Liver (tissue), 9 donors: ENCODE measurements around the gene DAGLA. TPM values are rescaled to one million over a fixed set of nuclear protein-coding genes. Genes with fewer than 3 reads are reported as not detected.

Experiments used
- DNase-seq: peaks from one replicate; pipeline ENCODE4 v3.0.0-alpha.2; 2017; ENCODE audit warnings: low spot score
- H3K27ac ChIP-seq, 2 donors: one replicate each; pipeline ENCODE4 v1.7.0; 2013; ENCODE audit warnings: inconsistent platforms in 2 of 2, low read length in 2 of 2, control low read depth in 1 of 2, low read depth in 1 of 2, mild to moderate bottlenecking in 1 of 2
- H3K27me3 ChIP-seq, 4 donors: one replicate each; pipeline versions ENCODE4 v1.6.1 to v1.7.0; 2013; ENCODE audit warnings: low read length in 3 of 4, inconsistent platforms in 1 of 4, mild to moderate bottlenecking in 1 of 4, moderate library complexity in 1 of 4; ENCODE audit not compliant: control insufficient read depth in 4 of 4, insufficient read depth in 4 of 4
- H3K36me3 ChIP-seq, 4 donors: one replicate each; pipeline versions ENCODE4 v1.6.1 to v1.7.0; 2013; ENCODE audit warnings: low read length in 3 of 4, mild to moderate bottlenecking in 3 of 4, low read depth in 1 of 4, moderate library complexity in 1 of 4; ENCODE audit not compliant: control insufficient read depth in 4 of 4, insufficient read depth in 3 of 4
- H3K4me1 ChIP-seq, 4 donors: one replicate each; pipeline versions ENCODE4 v1.6.1 to v1.7.0; 2013; ENCODE audit warnings: low read length in 3 of 4, mild to moderate bottlenecking in 3 of 4, moderate library complexity in 1 of 4; ENCODE audit not compliant: control insufficient read depth in 4 of 4, insufficient read depth in 4 of 4
- H3K4me3 ChIP-seq, 3 donors: one replicate each; pipeline versions ENCODE4 v1.6.1 to v1.7.0; 2013; ENCODE audit warnings: low read length in 3 of 3, control low read depth in 1 of 3, low read depth in 1 of 3, mild to moderate bottlenecking in 1 of 3
- H3K9ac ChIP-seq, 2 donors: one replicate each; pipeline ENCODE4 v1.7.0; 2013; ENCODE audit warnings: low read length in 2 of 2, mild to moderate bottlenecking in 2 of 2, moderate library complexity in 2 of 2, control low read depth in 1 of 2, low read depth in 1 of 2
- H3K9me3 ChIP-seq, 4 donors: one replicate each; pipeline versions ENCODE4 v1.6.1 to v1.7.0; 2013; ENCODE audit warnings: low read length in 3 of 4; ENCODE audit not compliant: control insufficient read depth in 4 of 4
- FOXA2 ChIP-seq: IDR thresholded peaks from 2 replicates; pipeline ENCODE4 v1.6.1; 2016; ENCODE audit warnings: antibody characterized with exemption
- GABPA ChIP-seq, 2 donors: IDR thresholded peaks in 1 of 2; conservative IDR thresholded peaks in 1 of 2; 2 replicates each; pipeline ENCODE4 v1.6.1; 2016; ENCODE audit warnings: antibody characterized with exemption in 2 of 2, mild to moderate bottlenecking in 1 of 2, moderate library complexity in 1 of 2
- HNF4A ChIP-seq, 2 donors: conservative IDR thresholded peaks; 2 replicates each; pipeline ENCODE4 v1.6.1; 2016; ENCODE audit warnings: antibody characterized with exemption in 2 of 2, mild to moderate bottlenecking in 2 of 2
- HNF4G ChIP-seq: IDR thresholded peaks from 2 replicates; pipeline ENCODE4 v1.6.1; 2016; ENCODE audit warnings: antibody characterized with exemption
- NR2F2 ChIP-seq: IDR thresholded peaks from 2 replicates; pipeline ENCODE4 v1.6.1; 2016; ENCODE audit warnings: antibody characterized with exemption
- RXRA ChIP-seq, 2 donors: IDR thresholded peaks; 2 replicates each; pipeline ENCODE4 v1.6.1; 2017 to 2018; ENCODE audit warnings: antibody characterized with exemption in 2 of 2, mild to moderate bottlenecking in 1 of 2
- SP1 ChIP-seq: IDR thresholded peaks from 2 replicates; pipeline ENCODE4 v1.6.1; 2018; ENCODE audit warnings: antibody characterized with exemption, mild to moderate bottlenecking
- TAF1 ChIP-seq: conservative IDR thresholded peaks from 2 replicates; pipeline ENCODE4 v1.6.1; 2016; ENCODE audit warnings: antibody characterized with exemption, mild to moderate bottlenecking
- WGBS: extraction: QIAGEN DNeasy Blood & Tissue Kit; methylation state at CpG from one replicate; pipeline ENCODE4 v1.1.7; 2013; 5-methylcytosine and 5-hydroxymethylcytosine counted together
- polyA plus RNA-seq, 2 donors: library from polyadenylated mRNA; stranded (reverse) in 1 of 2; unstranded in 1 of 2; fragments of 200-250 nt in 1 of 2; fragments of >200 nt in 1 of 2; fragmentation: Nextera tagmentation in 1 of 2; extraction: Ambion mirVana in 1 of 2; gene quantifications; one replicate each; pipeline versions ENCODE4 v1.2.1 to v1.2.3, GENCODE V29; 2013 to 2015
- total RNA-seq, 2 donors: library from RNA; depleted of rRNA; stranded (reverse); fragments of >200 nt; gene quantifications; one replicate each; pipeline ENCODE4 v1.2.3, GENCODE V29; 2014
- TF ChIP-seq, protein P1 (sequence below): IDR thresholded peaks from 2 replicates; pipeline ENCODE4 v1.6.1; 2016; ENCODE audit warnings: antibody characterized with exemption
- TF ChIP-seq, protein P2 (sequence below): IDR thresholded peaks from 2 replicates; pipeline ENCODE4 v1.6.1; 2016; ENCODE audit warnings: antibody characterized with exemption
- TF ChIP-seq, protein P3 (sequence below): fragments of 150-350 bp; IDR thresholded peaks from 2 replicates; pipeline ENCODE4 v1.5.1; 2017; ENCODE audit warnings: improper control_type of control experiment, low read depth, low read length; ENCODE audit not compliant: missing input control
- TF ChIP-seq, protein P4 (sequence below): IDR thresholded peaks from 2 replicates; pipeline ENCODE4 v1.6.1; 2016; ENCODE audit warnings: antibody characterized with exemption, mild to moderate bottlenecking
- donor health status: healthy.
- donor health status: healthy.
- donor health status: healthy.
- donor health status: healthy.
- donor health status: healthy.

The DAGLA gene
- total and polyA plus RNA-seq, 4 donors, result 0.13 to 0.84 (median 0.60) TPM

GRCh38 chr11:61766353-61766841 lies 86.2 kb downstream of the DAGLA start:
- TF ChIP-seq HNF4G (no peak), GABPA (IDR thresholded peaks at IDR 0.05 in 1 of 2, conservative IDR thresholded peaks at IDR 0.05 in 1 of 2) (no peak), NR2F2 (no peak), SP1 (peak; percentile 50), HNF4A (conservative IDR thresholded peaks at IDR 0.05) (peak; percentile 40 to 51), TAF1 (no peak), FOXA2 (no peak), RXRA (IDR thresholded peaks at IDR 0.05) (peak; percentile 70 to 75)
- TF ChIP-seq, protein P1, sequence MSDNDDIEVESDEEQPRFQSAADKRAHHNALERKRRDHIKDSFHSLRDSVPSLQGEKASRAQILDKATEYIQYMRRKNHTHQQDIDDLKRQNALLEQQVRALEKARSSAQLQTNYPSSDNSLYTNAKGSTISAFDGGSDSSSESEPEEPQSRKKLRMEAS, result no peak
- TF ChIP-seq, protein P2, sequence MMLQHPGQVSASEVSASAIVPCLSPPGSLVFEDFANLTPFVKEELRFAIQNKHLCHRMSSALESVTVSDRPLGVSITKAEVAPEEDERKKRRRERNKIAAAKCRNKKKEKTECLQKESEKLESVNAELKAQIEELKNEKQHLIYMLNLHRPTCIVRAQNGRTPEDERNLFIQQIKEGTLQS, result no peak
- TF ChIP-seq, protein P3, sequence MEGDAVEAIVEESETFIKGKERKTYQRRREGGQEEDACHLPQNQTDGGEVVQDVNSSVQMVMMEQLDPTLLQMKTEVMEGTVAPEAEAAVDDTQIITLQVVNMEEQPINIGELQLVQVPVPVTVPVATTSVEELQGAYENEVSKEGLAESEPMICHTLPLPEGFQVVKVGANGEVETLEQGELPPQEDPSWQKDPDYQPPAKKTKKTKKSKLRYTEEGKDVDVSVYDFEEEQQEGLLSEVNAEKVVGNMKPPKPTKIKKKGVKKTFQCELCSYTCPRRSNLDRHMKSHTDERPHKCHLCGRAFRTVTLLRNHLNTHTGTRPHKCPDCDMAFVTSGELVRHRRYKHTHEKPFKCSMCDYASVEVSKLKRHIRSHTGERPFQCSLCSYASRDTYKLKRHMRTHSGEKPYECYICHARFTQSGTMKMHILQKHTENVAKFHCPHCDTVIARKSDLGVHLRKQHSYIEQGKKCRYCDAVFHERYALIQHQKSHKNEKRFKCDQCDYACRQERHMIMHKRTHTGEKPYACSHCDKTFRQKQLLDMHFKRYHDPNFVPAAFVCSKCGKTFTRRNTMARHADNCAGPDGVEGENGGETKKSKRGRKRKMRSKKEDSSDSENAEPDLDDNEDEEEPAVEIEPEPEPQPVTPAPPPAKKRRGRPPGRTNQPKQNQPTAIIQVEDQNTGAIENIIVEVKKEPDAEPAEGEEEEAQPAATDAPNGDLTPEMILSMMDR, result no peak
- Histone ChIP-seq H3K9me3 (no peaks in the 10 kb centered on the region), H3K4me3 (no peak overlapping the region), H3K9ac (no peak overlapping the region), H3K27ac (peak overlapping the region; percentile 81 to 98), H3K36me3 (no peaks in the 10 kb centered on the region), H3K4me1 (peaks cover 18 to 48% (median 32%) of the 10 kb centered on the region in 4 donors), H3K27me3 (no peaks in the 10 kb centered on the region)
- DNase-seq, result no peak
- 50% methylated on average over 13 of the region's 13 CpGs for WGBS

- H3K4me1 ChIP-seq, result peaks cover 18 to 58% (median 41%) of the 10 kb centered on the region in 4 donors
- no peak for DNase-seq
- TF ChIP-seq, protein P1, result no peak
- peak; percentile 8 to 39 for TF ChIP-seq RXRA (IDR thresholded peaks at IDR 0.05)
- TF ChIP-seq, protein P4, sequence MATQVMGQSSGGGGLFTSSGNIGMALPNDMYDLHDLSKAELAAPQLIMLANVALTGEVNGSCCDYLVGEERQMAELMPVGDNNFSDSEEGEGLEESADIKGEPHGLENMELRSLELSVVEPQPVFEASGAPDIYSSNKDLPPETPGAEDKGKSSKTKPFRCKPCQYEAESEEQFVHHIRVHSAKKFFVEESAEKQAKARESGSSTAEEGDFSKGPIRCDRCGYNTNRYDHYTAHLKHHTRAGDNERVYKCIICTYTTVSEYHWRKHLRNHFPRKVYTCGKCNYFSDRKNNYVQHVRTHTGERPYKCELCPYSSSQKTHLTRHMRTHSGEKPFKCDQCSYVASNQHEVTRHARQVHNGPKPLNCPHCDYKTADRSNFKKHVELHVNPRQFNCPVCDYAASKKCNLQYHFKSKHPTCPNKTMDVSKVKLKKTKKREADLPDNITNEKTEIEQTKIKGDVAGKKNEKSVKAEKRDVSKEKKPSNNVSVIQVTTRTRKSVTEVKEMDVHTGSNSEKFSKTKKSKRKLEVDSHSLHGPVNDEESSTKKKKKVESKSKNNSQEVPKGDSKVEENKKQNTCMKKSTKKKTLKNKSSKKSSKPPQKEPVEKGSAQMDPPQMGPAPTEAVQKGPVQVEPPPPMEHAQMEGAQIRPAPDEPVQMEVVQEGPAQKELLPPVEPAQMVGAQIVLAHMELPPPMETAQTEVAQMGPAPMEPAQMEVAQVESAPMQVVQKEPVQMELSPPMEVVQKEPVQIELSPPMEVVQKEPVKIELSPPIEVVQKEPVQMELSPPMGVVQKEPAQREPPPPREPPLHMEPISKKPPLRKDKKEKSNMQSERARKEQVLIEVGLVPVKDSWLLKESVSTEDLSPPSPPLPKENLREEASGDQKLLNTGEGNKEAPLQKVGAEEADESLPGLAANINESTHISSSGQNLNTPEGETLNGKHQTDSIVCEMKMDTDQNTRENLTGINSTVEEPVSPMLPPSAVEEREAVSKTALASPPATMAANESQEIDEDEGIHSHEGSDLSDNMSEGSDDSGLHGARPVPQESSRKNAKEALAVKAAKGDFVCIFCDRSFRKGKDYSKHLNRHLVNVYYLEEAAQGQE, result no peak
- TF ChIP-seq, protein P2, result no peak
- no peak for TF ChIP-seq FOXA2
- no peak for TF ChIP-seq HNF4A (conservative IDR thresholded peaks at IDR 0.05)
- H3K4me3 ChIP-seq, result no peak overlapping the region
- H3K9me3 ChIP-seq, result no peaks in the 10 kb centered on the region
- 67% methylated on average over 11 of the region's 11 CpGs for WGBS
- peak overlapping the region; percentile 13 to 74 for H3K27ac ChIP-seq
- no peaks in the 10 kb centered on the region for H3K36me3 ChIP-seq
- H3K27me3 ChIP-seq, result no peaks in the 10 kb centered on the region
- H3K9ac ChIP-seq, result no peak overlapping the region
Measured at GRCh38 chr11:61768376-61769076, 88.3 kb downstream of the DAGLA start.
